Neural crest cell (in vitro differentiated cells): ENCODE data around the gene GAREM1. TPM values are rescaled to one million over a fixed set of nuclear protein-coding genes. Genes with fewer than 3 reads are reported as not detected.

Source experiments
- DNase-seq: peaks from one replicate; pipeline ENCODE4 v3.0.0; 2021; ENCODE audit warnings: low read depth, mixed read lengths, low spot score
- H3K27ac Mint-ChIP-seq: one replicate; pipeline ENCODE4 v1.8.0; 2021; ENCODE audit warnings: mild to moderate bottlenecking, mixed read lengths; ENCODE audit not compliant: unreplicated experiment
- H3K27me3 Mint-ChIP-seq: 2 replicates; pipeline ENCODE4 v1.8.0; 2021; ENCODE audit warnings: low read depth, mild to moderate bottlenecking, mixed read lengths
- H3K36me3 Mint-ChIP-seq: 2 replicates; pipeline ENCODE4 v1.8.0; 2021; ENCODE audit warnings: low read depth, mild to moderate bottlenecking, mixed read lengths
- H3K4me1 Mint-ChIP-seq: 2 replicates; pipeline ENCODE4 v1.8.0; 2021; ENCODE audit warnings: mixed read lengths
- H3K4me3 Mint-ChIP-seq: one replicate; pipeline ENCODE4 v1.8.0; 2021; ENCODE audit warnings: mild to moderate bottlenecking, mixed read lengths
- H3K9me3 Mint-ChIP-seq: 2 replicates; pipeline ENCODE4 v1.8.0; 2021; ENCODE audit warnings: mixed read lengths
- CTCF ChIP-seq: fragments of 200-600 bp; sonication (generic); conservative IDR thresholded peaks from 2 replicates; pipeline ENCODE4 v1.5.0; 2021; ENCODE audit warnings: antibody characterized with exemption, mild to moderate bottlenecking
- total RNA-seq: library from RNA; stranded (reverse); gene quantifications from 2 replicates; pipeline ENCODE4 v1.2.1, GENCODE V29; 2021

GAREM1 gene
- total RNA-seq, 1 donor from 2014 or later = 11.0 TPM

GRCh38 chr18:32431753-32432152 lies 38.9 kb downstream of the GAREM1 start:
- no peak overlapping the region for H3K27ac Mint-ChIP-seq
- no peak overlapping the region for H3K4me3 Mint-ChIP-seq
- no peak for TF ChIP-seq CTCF
- peaks cover 7% of the 10 kb centered on the region for H3K9me3 Mint-ChIP-seq
- peaks cover 46% of the 10 kb centered on the region for H3K4me1 Mint-ChIP-seq
- DNase-seq = no peak
- no peaks in the 10 kb centered on the region for H3K27me3 Mint-ChIP-seq
- peaks cover 13% of the 10 kb centered on the region for H3K36me3 Mint-ChIP-seq

- no peak for TF ChIP-seq CTCF
- H3K27ac Mint-ChIP-seq = peak overlapping the region; percentile 22
- no peaks in the 10 kb centered on the region for H3K27me3 Mint-ChIP-seq
- peaks cover 57% of the 10 kb centered on the region for H3K4me1 Mint-ChIP-seq
- DNase-seq = no peak
- peaks cover 7% of the 10 kb centered on the region for H3K9me3 Mint-ChIP-seq
- H3K36me3 Mint-ChIP-seq = peaks cover 15% of the 10 kb centered on the region
- no peak overlapping the region for H3K4me3 Mint-ChIP-seq
Observed at GRCh38 chr18:32429402-32429801, 41.3 kb downstream of the GAREM1 start.

- TF ChIP-seq CTCF = no peak
- no peak for DNase-seq
- H3K4me1 Mint-ChIP-seq = peaks cover 61% of the 10 kb centered on the region
- no peak overlapping the region for H3K4me3 Mint-ChIP-seq
- H3K27ac Mint-ChIP-seq = no peak overlapping the region
- peaks cover 2% of the 10 kb centered on the region for H3K9me3 Mint-ChIP-seq
- H3K27me3 Mint-ChIP-seq = no peaks in the 10 kb centered on the region
- H3K36me3 Mint-ChIP-seq = peaks cover 11% of the 10 kb centered on the region
Observed at GRCh38 chr18:32427084-32427900, 43.4 kb downstream of the GAREM1 start.

- Mint-ChIP-seq H3K9me3 (no peaks in the 10 kb centered on the region), H3K27ac (peak overlapping the region; percentile 54), H3K27me3 (no peaks in the 10 kb centered on the region), H3K36me3 (peaks cover 4% of the 10 kb centered on the region), H3K4me1 (peaks cover 64% of the 10 kb centered on the region), H3K4me3 (no peak overlapping the region)
- no peak for TF ChIP-seq CTCF
- DNase-seq = no peak
Observed at GRCh38 chr18:32425466-32425865, 45.2 kb downstream of the GAREM1 start.

GRCh38 chr18:32424696-32425095 lies 46.0 kb downstream of the GAREM1 start:
- no peak for TF ChIP-seq CTCF
- Mint-ChIP-seq H3K36me3 (peaks cover 2% of the 10 kb centered on the region), H3K4me3 (no peak overlapping the region), H3K27ac (no peak overlapping the region), H3K27me3 (no peaks in the 10 kb centered on the region), H3K4me1 (peaks cover 61% of the 10 kb centered on the region), H3K9me3 (no peaks in the 10 kb centered on the region)
- no peak for DNase-seq
